ENCODE measurements around the gene PLCB4.

DNA sequence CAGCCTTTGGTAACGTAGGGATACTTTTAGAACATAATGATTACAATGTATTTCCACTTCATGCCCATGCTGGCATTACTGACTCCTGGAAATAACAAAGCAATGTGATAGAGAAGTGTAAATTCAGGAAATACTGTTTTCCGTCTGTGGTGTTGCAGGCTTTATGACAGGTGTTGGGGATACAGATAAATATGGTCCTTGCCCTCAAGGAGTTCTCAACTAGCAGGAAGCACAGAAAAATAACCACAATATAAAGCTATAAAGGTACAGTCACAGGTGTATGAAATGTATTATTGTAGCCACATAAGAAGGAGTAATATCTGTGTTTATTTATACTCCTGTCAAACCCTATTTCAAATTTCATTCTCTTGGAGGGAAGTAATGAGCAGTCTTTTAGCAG is 432.6 kb downstream of the PLCB4 start:
- TF ChIP-seq CTCF (IDR thresholded peaks at IDR 0.05): no peak
- TF ChIP-seq POLR2A (IDR thresholded peaks at IDR 0.05): no peak
